PC-3 (cell line): Measurements from ENCODE around the gene ASCL2. TPM values are rescaled to one million over a fixed set of nuclear protein-coding genes. Genes with fewer than 3 reads are reported as not detected.

ENCODE experiments used
- ATAC-seq: fragments of 200-7000 bp; cut with Tn5 transposase; 2 replicates; pipeline ENCODE4 v1.9.1; 2020; ENCODE audit warnings: mild to moderate bottlenecking, moderate library complexity
- BruUV-seq: library from RNA; stranded (reverse); fragments of 400-500 nt; replicated peaks from 2 replicates; lab custom pipeline; 2021; lab: Mats Ljungman, UMichigan
- CTCF ChIA-PET: fragments of 300-600 bp; sonication (Branson Sonifier 250); formaldehyde crosslinking; loops from one replicate; lab custom pipeline; 2022; ENCODE audit warnings: antibody characterized with exemption; lab: Charles Lee
- POLR2A ChIA-PET: fragments of 300-600 bp; sonication (Branson Sonifier 250); formaldehyde crosslinking; loops from one replicate; lab custom pipeline; 2022; ENCODE audit warnings: antibody characterized with exemption; ENCODE audit not compliant: unreplicated experiment; lab: Charles Lee
- DNase-seq: peaks from one replicate; pipeline ENCODE4 v3.0.0-alpha.2; 2015
- H2AFZ ChIP-seq: fragments of 300-600 bp; sonication (generic); 2 replicates; pipeline ENCODE4 v1.6.0; 2016; ENCODE audit warnings: antibody characterized with exemption, low read length
- H3F3A ChIP-seq: fragments of 300-600 bp; sonication (generic); one replicate; pipeline ENCODE4 v1.6.0; 2017; ENCODE audit warnings: antibody characterized with exemption, low read length, control low read depth, mild to moderate bottlenecking; ENCODE audit not compliant: unreplicated experiment
- H3K27ac ChIP-seq: fragments of 300-600 bp; sonication (generic); 2 replicates; pipeline ENCODE4 v1.5.1; 2016; ENCODE audit warnings: mild to moderate bottlenecking, low read length
- H3K27me3 ChIP-seq: fragments of 300-600 bp; sonication (generic); 2 replicates; pipeline ENCODE4 v1.6.1; 2016; ENCODE audit warnings: low read length, mixed read lengths
- H3K36me3 ChIP-seq: fragments of 300-600 bp; sonication (generic); 2 replicates; pipeline ENCODE4 v1.6.1; 2016; ENCODE audit warnings: low read depth, mixed run types, low read length, mixed read lengths
- H3K4me1 ChIP-seq: fragments of 300-600 bp; sonication (generic); 2 replicates; pipeline ENCODE4 v1.5.1; 2016; ENCODE audit warnings: low read length; ENCODE audit not compliant: insufficient read depth
- H3K4me2 ChIP-seq: fragments of 300-600 bp; sonication (generic); 2 replicates; pipeline ENCODE4 v1.6.0; 2016; ENCODE audit warnings: low read length
- H3K4me3 ChIP-seq: fragments of 300-600 bp; sonication (generic); 2 replicates; pipeline ENCODE4 v1.5.1; 2016; ENCODE audit warnings: mild to moderate bottlenecking, low read length, mixed read lengths
- H3K79me2 ChIP-seq: fragments of 300-600 bp; sonication (generic); 2 replicates; pipeline ENCODE4 v1.6.1; 2017; ENCODE audit warnings: low read length, mixed read lengths
- H3K9ac ChIP-seq: fragments of 300-600 bp; sonication (generic); 2 replicates; pipeline ENCODE4 v1.6.0; 2016; ENCODE audit warnings: mild to moderate bottlenecking, low read length
- H3K9me2 ChIP-seq: fragments of 300-600 bp; sonication (generic); replicated peaks from 2 replicates; pipeline ENCODE4 v1.6.1; 2016; ENCODE audit warnings: mixed run types, low read length, mixed read lengths
- H3K9me3 ChIP-seq: fragments of 300-600 bp; sonication (generic); 2 replicates; pipeline ENCODE4 v1.6.1; 2016; ENCODE audit warnings: low read length, mixed read lengths
- H4K20me1 ChIP-seq: fragments of 300-600 bp; sonication (generic); 2 replicates; pipeline ENCODE4 v1.6.1; 2016; ENCODE audit warnings: low read length, mixed read lengths
- CTCF ChIP-seq: fragments of 300-600 bp; sonication (generic); conservative IDR thresholded peaks from 2 replicates; pipeline ENCODE4 v1.5.1; 2017; ENCODE audit warnings: antibody characterized with exemption, low read depth, mild to moderate bottlenecking, low read length
- EZH2 ChIP-seq: fragments of 300-600 bp; sonication (generic); IDR thresholded peaks from one replicate; pipeline ENCODE4 v1.6.1; 2017; ENCODE audit warnings: antibody characterized with exemption, mild to moderate bottlenecking, low read length; ENCODE audit not compliant: unreplicated experiment
- EZH2phosphoT487 ChIP-seq: fragments of 300-600 bp; sonication (generic); IDR thresholded peaks from 2 replicates; pipeline ENCODE4 v1.6.1; 2018; ENCODE audit warnings: mild to moderate bottlenecking, antibody characterized with exemption, low read length, borderline replicate concordance
- intact Hi-C: fragments of 100-400 bp; cut with micrococcal nuclease; formaldehyde crosslinking; loops from 2 replicates; pipeline ENCODE4 v1.9.0; 2023
- total RNA-seq: library from RNA; depleted of rRNA; stranded (reverse); fragments of >200 nt; gene quantifications from 2 replicates; pipeline ENCODE4 v1.2.3, GENCODE V29; 2014

Gene ASCL2
- total RNA-seq, 1 experiment from 2014 or later: 1.1 TPM

- H3K4me3 ChIP-seq: no peak overlapping the region
- no peak overlapping the region for H3K27ac ChIP-seq
- intact Hi-C loops: loop anchor here (1.0 kb wide), 1 partner anchor 102 kb away; no protein-coding TSS in a partner anchor
- no TSS peak for BruUV-seq
- H3K27me3 ChIP-seq: no peaks in the 10 kb centered on the region
- no peak overlapping the region for H3K4me2 ChIP-seq
- DNase-seq (peak; percentile 70), ATAC-seq (peak; percentile 73)
- H3K9me3 ChIP-seq: no peaks in the 10 kb centered on the region
- peak; percentile 76 for TF ChIP-seq CTCF
- no peak for TF ChIP-seq EZH2
- TF ChIP-seq EZH2phosphoT487: no peak
- H3F3A ChIP-seq: no peaks in the 10 kb centered on the region
- H3K79me2 ChIP-seq: no peaks in the 10 kb centered on the region
- no peak overlapping the region for H2AFZ ChIP-seq
- no peaks in the 10 kb centered on the region for H3K36me3 ChIP-seq
- ChIA-PET CTCF (interaction anchor here (0.5 kb wide), 1 partner anchor 11 kb away, joined by 3 read pairs; no protein-coding TSS in a partner anchor), POLR2A (no interaction called here)
- no peaks in the 10 kb centered on the region for H4K20me1 ChIP-seq
- no peaks in the 10 kb centered on the region for H3K9me2 ChIP-seq
- H3K9ac ChIP-seq: no peak overlapping the region
- no peaks in the 10 kb centered on the region for H3K4me1 ChIP-seq
Measured at GRCh38 chr11:2298795-2299761, 28.7 kb upstream of the ASCL2 start.

- no peak for ATAC-seq
Measured at GRCh38 chr11:2298131-2298794, 27.9 kb upstream of the ASCL2 start.

More at GRCh38 chr11:2298131-2298794, 27.9 kb upstream of the ASCL2 start:
- Histone ChIP-seq H3K9me2 (no peaks in the 10 kb centered on the region), H4K20me1 (no peaks in the 10 kb centered on the region), H3K36me3 (no peaks in the 10 kb centered on the region), H3K9ac (no peak overlapping the region), H3K4me2 (no peak overlapping the region), H3K79me2 (no peaks in the 10 kb centered on the region), H2AFZ (no peak overlapping the region), H3K4me3 (no peak overlapping the region), H3K4me1 (no peaks in the 10 kb centered on the region), H3K27me3 (no peaks in the 10 kb centered on the region), H3F3A (no peaks in the 10 kb centered on the region), H3K27ac (no peak overlapping the region), H3K9me3 (no peaks in the 10 kb centered on the region)
- intact Hi-C loops: no loop called here
- no peak for DNase-seq
- CTCF ChIA-PET: interaction anchor here (0.5 kb wide), 1 partner anchor 11 kb away, joined by 3 read pairs; no protein-coding TSS in a partner anchor
- no TSS peak for BruUV-seq
- TF ChIP-seq CTCF (no peak), EZH2phosphoT487 (no peak), EZH2 (no peak)
- POLR2A ChIA-PET: no interaction called here
